IMR-90 (cell line): ENCODE data around the gene ALB. TPM values are rescaled to one million over a fixed set of nuclear protein-coding genes. Genes with fewer than 3 reads are reported as not detected.

Experiments used
- ATAC-seq: fragments of 200-7000 bp; cut with Tn5 transposase; 2 replicates; pipeline ENCODE4 v1.9.1; 2020; ENCODE audit warnings: low read depth, mild to moderate bottlenecking, moderate library complexity
- BruUV-seq: library from RNA; stranded (reverse); fragments of 400-500 nt; replicated peaks from 2 replicates; lab custom pipeline; 2021; lab: Mats Ljungman, UMichigan
- CTCF ChIA-PET: fragments of 300-600 bp; formaldehyde crosslinking; extraction: SDS; loops from one replicate; lab custom pipeline; 2021; ENCODE audit warnings: antibody characterized with exemption; lab: Yijun Ruan, JAX
- POLR2A ChIA-PET: fragments of 300-600 bp; sonication (Branson Sonifier 250); formaldehyde crosslinking; loops from one replicate; lab custom pipeline; 2022; ENCODE audit warnings: antibody characterized with exemption; ENCODE audit not compliant: unreplicated experiment; lab: Charles Lee
- DNase-seq: peaks from one replicate; pipeline ENCODE4 v3.0.0; 2013
- H2AFZ ChIP-seq: replicated peaks from 2 replicates; pipeline ENCODE3; 2013; ENCODE audit warnings: low read length, mild to moderate bottlenecking; ENCODE audit not compliant: poor library complexity
- H2AK5ac ChIP-seq: 2 replicates; pipeline ENCODE4 v1.6.1; 2013; ENCODE audit warnings: low read depth, low read length, inconsistent platforms
- H2AK9ac ChIP-seq: replicated peaks from 2 replicates; pipeline ENCODE3; 2013; ENCODE audit warnings: mild to moderate bottlenecking, low read depth, low read length, moderate library complexity; ENCODE audit not compliant: poor library complexity
- H2BK120ac ChIP-seq: 2 replicates; pipeline ENCODE4 v1.6.1; 2013; ENCODE audit warnings: low read depth, low read length, inconsistent platforms
- H2BK15ac ChIP-seq: 3 replicates; pipeline ENCODE4 v1.6.1; 2013; ENCODE audit warnings: low read depth, low read length, inconsistent platforms
- H2BK20ac ChIP-seq: 2 replicates; pipeline ENCODE4 v1.6.1; 2013; ENCODE audit warnings: low read depth, mild to moderate bottlenecking, inconsistent platforms, low read length, moderate library complexity
- H2BK5ac ChIP-seq: 2 replicates; pipeline ENCODE4 v1.6.1; 2013; ENCODE audit warnings: mild to moderate bottlenecking, low read depth, low read length, inconsistent platforms; ENCODE audit not compliant: poor library complexity, severe bottlenecking
- H3K14ac ChIP-seq: replicated peaks from 2 replicates; pipeline ENCODE4 v1.6.1; 2013; ENCODE audit warnings: low read depth, low read length, inconsistent platforms
- H3K18ac ChIP-seq: 2 replicates; pipeline ENCODE4 v1.6.1; 2013; ENCODE audit warnings: low read depth, low read length, control low read depth
- H3K23ac ChIP-seq: 2 replicates; pipeline ENCODE4 v1.6.1; 2013; ENCODE audit warnings: low read depth, low read length, inconsistent platforms
- H3K27ac ChIP-seq: 2 replicates; pipeline ENCODE4 v1.5.1; 2013; ENCODE audit warnings: mild to moderate bottlenecking, control low read depth, low read length; ENCODE audit not compliant: insufficient read depth
- H3K27me3 ChIP-seq: 2 replicates; pipeline ENCODE4 v1.6.1; 2013; ENCODE audit warnings: low read length; ENCODE audit not compliant: control insufficient read depth, insufficient read depth
- H3K36me3 ChIP-seq: 2 replicates; pipeline ENCODE4 v1.6.1; 2013; ENCODE audit warnings: low read length, mixed read lengths; ENCODE audit not compliant: control insufficient read depth, insufficient read depth
- H3K4ac ChIP-seq: 2 replicates; pipeline ENCODE4 v1.6.1; 2013; ENCODE audit warnings: low read depth, low read length, inconsistent platforms
- H3K4me1 ChIP-seq: 2 replicates; pipeline ENCODE4 v1.6.1; 2013; ENCODE audit warnings: low read length, mixed read lengths; ENCODE audit not compliant: control insufficient read depth, insufficient read depth
- H3K4me2 ChIP-seq: 2 replicates; pipeline ENCODE4 v1.6.1; 2013; ENCODE audit warnings: low read depth, mild to moderate bottlenecking, control low read depth, low read length, moderate library complexity
- H3K4me3 ChIP-seq: 2 replicates; pipeline ENCODE4 v1.5.1; 2013; ENCODE audit warnings: low read depth, mild to moderate bottlenecking, control low read depth, low read length, moderate library complexity; ENCODE audit not compliant: insufficient read depth
- H3K56ac ChIP-seq: 2 replicates; pipeline ENCODE4 v1.6.1; 2013; ENCODE audit warnings: low read length, inconsistent platforms; ENCODE audit not compliant: insufficient read depth; ENCODE audit errors: extremely low read depth
- H3K79me1 ChIP-seq, 2 experiments: 2 replicates each; pipeline ENCODE4 v1.6.1; 2013; ENCODE audit warnings: low read length in 2 of 2, inconsistent platforms in 1 of 2, low read depth in 1 of 2
- H3K9ac ChIP-seq: 2 replicates; pipeline ENCODE4 v1.6.1; 2013; ENCODE audit warnings: low read depth, low read length, control low read depth
- H3K9me1 ChIP-seq: 2 replicates; pipeline ENCODE4 v1.6.1; 2013; ENCODE audit warnings: low read length, inconsistent platforms; ENCODE audit not compliant: insufficient read depth
- H3K9me3 ChIP-seq: 2 replicates; pipeline ENCODE4 v1.6.1; 2013; ENCODE audit warnings: low read length; ENCODE audit not compliant: control insufficient read depth, insufficient read depth
- H4K20me1 ChIP-seq: 2 replicates; pipeline ENCODE4 v1.6.1; 2013; ENCODE audit warnings: low read length, inconsistent platforms; ENCODE audit not compliant: insufficient read depth
- H4K5ac ChIP-seq: 2 replicates; pipeline ENCODE4 v1.6.1; 2013; ENCODE audit warnings: mild to moderate bottlenecking, low read depth, low read length, control low read depth
- H4K8ac ChIP-seq, 2 experiments: 2 replicates each; pipeline ENCODE4 v1.6.1; 2013; ENCODE audit warnings: low read depth in 2 of 2, low read length in 2 of 2, control low read depth in 1 of 2, inconsistent platforms in 1 of 2
- H4K91ac ChIP-seq: 2 replicates; pipeline ENCODE4 v1.6.1; 2013; ENCODE audit warnings: low read depth, low read length, inconsistent platforms; ENCODE audit not compliant: insufficient read depth
- BHLHE40 ChIP-seq: fragments of 150-350 bp; IDR thresholded peaks from 2 replicates; pipeline ENCODE4 v1.6.1; 2016; ENCODE audit warnings: mild to moderate bottlenecking, low read depth, low read length
- CEBPB ChIP-seq: IDR thresholded peaks from 2 replicates; pipeline ENCODE4 v1.6.1; 2012; ENCODE audit warnings: low read depth, low read length, improper control_type of control experiment
- CHD1 ChIP-seq: IDR thresholded peaks from 2 replicates; pipeline ENCODE4 v1.6.1; 2012; ENCODE audit warnings: low read depth, low read length, improper control_type of control experiment
- FOS ChIP-seq: fragments of 150-350 bp; IDR thresholded peaks from 2 replicates; pipeline ENCODE4 v1.6.1; 2016; ENCODE audit warnings: low read depth, low read length
- MAFK ChIP-seq: IDR thresholded peaks from 2 replicates; pipeline ENCODE4 v1.6.1; 2012; ENCODE audit warnings: low read depth, low read length, improper control_type of control experiment
- MAZ ChIP-seq: IDR thresholded peaks from 2 replicates; pipeline ENCODE4 v1.6.1; 2012; ENCODE audit warnings: low read depth, mild to moderate bottlenecking, low read length, improper control_type of control experiment, moderate library complexity, borderline replicate concordance
- MXI1 ChIP-seq: IDR thresholded peaks from 2 replicates; pipeline ENCODE4 v1.6.1; 2012; ENCODE audit warnings: low read depth, mild to moderate bottlenecking, low read length, moderate library complexity, borderline replicate concordance
- NFE2L2 ChIP-seq: fragments of 150-350 bp; IDR thresholded peaks from 2 replicates; pipeline ENCODE4 v1.6.1; 2016; ENCODE audit warnings: low read depth, mild to moderate bottlenecking, low read length
- POLR2A ChIP-seq: IDR thresholded peaks from 2 replicates; pipeline ENCODE4 v1.6.1; 2012; ENCODE audit warnings: mild to moderate bottlenecking, low read depth, low read length
- RAD21 ChIP-seq: IDR thresholded peaks from 2 replicates; pipeline ENCODE4 v1.6.1; 2012; ENCODE audit warnings: low read length, improper control_type of control experiment
- RCOR1 ChIP-seq: IDR thresholded peaks from 2 replicates; pipeline ENCODE4 v1.6.1; 2012; ENCODE audit warnings: mild to moderate bottlenecking, low read length, improper control_type of control experiment; ENCODE audit not compliant: insufficient replicate concordance
- RFX5 ChIP-seq: IDR thresholded peaks from 2 replicates; pipeline ENCODE4 v1.8.0; 2012; ENCODE audit warnings: low read depth, mild to moderate bottlenecking, low read length, moderate library complexity
- SMC3 ChIP-seq: fragments of 150-350 bp; IDR thresholded peaks from 2 replicates; pipeline ENCODE4 v1.6.1; 2016; ENCODE audit warnings: low read depth, mild to moderate bottlenecking, antibody characterized with exemption, low read length, moderate library complexity
- USF2 ChIP-seq: fragments of 150-350 bp; IDR thresholded peaks from 2 replicates; pipeline ENCODE4 v1.6.1; 2017; ENCODE audit warnings: mild to moderate bottlenecking, antibody characterized with exemption, low read length, low read depth
- WGBS, 2 experiments: methylation state at CpG; one replicate each; pipeline versions ENCODE4 v1.1.5 to v1.1.7; 2013; ENCODE audit warnings: missing lambda C conversion rate in 2 of 2; ENCODE audit not compliant: insufficient read length in 1 of 2; ENCODE audit errors: extremely low coverage in 2 of 2; 5-methylcytosine and 5-hydroxymethylcytosine counted together
- dilution Hi-C: fragments of 300-500 bp; cut with HindIII; formaldehyde crosslinking; loops from one replicate; pipeline ENCODE4 v1.14.3; 2018; ENCODE audit warnings: low sequenced_read_pairs; ENCODE audit not compliant: unreplicated experiment
- in situ Hi-C: fragments of 300-500 bp; cut with MboI; formaldehyde crosslinking; loops from 3 replicates; pipeline ENCODE4 v1.14.3; 2019; ENCODE audit warnings: low sequenced_read_pairs, inconsistent platforms, mixed read lengths
- intact Hi-C: fragments of 100-400 bp; cut with micrococcal nuclease; formaldehyde crosslinking; loops from 2 replicates; pipeline ENCODE4 v1.10.0; 2022
- polyA plus RNA-seq, 3 experiments: library from polyadenylated mRNA; depleted of rRNA; stranded (reverse); fragments of >200 nt; gene quantifications; 2 replicates each; pipeline ENCODE4 v1.2.3, GENCODE V29; 2012; ENCODE audit warnings: low replicate concordance in 1 of 3
- total RNA-seq: library from RNA; depleted of rRNA; stranded (reverse); fragments of >200 nt; gene quantifications from 2 replicates; pipeline ENCODE4 v1.2.3, GENCODE V29; 2012
- TF ChIP-seq, protein P1 (sequence below): fragments of 150-350 bp; IDR thresholded peaks from 2 replicates; pipeline ENCODE4 v1.6.1; 2016; ENCODE audit warnings: low read depth, mild to moderate bottlenecking, low read length, moderate library complexity, borderline replicate concordance
- TF ChIP-seq, protein P2 (sequence below): conservative IDR thresholded peaks from 2 replicates; pipeline ENCODE4 v1.5.1; 2012; ENCODE audit warnings: mild to moderate bottlenecking, low read depth, low read length, improper control_type of control experiment

ALB gene
- total and polyA plus RNA-seq, 2 of the 4 experiments (the other 2 are of a cell fraction): not detected

- Histone ChIP-seq H3K27me3 (no peaks in the 10 kb centered on the region), H3K27ac (no peak overlapping the region), H3K9me3 (no peaks in the 10 kb centered on the region), H2AFZ (no peak overlapping the region), H3K4me2 (no peak overlapping the region), H2AK5ac (no peak overlapping the region), H2BK15ac (no peak overlapping the region), H2AK9ac (no peak overlapping the region), H3K18ac (no peak overlapping the region), H2BK5ac (no peak overlapping the region), H3K56ac (no peak overlapping the region), H3K4me3 (no peak overlapping the region), H3K9ac (no peak overlapping the region), H3K9me1 (no peaks in the 10 kb centered on the region), H3K36me3 (no peaks in the 10 kb centered on the region), H2BK120ac (no peak overlapping the region), H3K4ac (no peak overlapping the region), H3K79me1 (no peaks in the 10 kb centered on the region), H4K8ac (no peak overlapping the region), H3K14ac (no peak overlapping the region), H4K20me1 (no peaks in the 10 kb centered on the region), H4K91ac (no peak overlapping the region), H3K4me1 (no peaks in the 10 kb centered on the region), H2BK20ac (no peak overlapping the region), H4K5ac (no peak overlapping the region), H3K23ac (no peak overlapping the region)
- in situ Hi-C loops (no loop called here), dilution Hi-C loops (no loop called here), intact Hi-C loops (no loop called here)
- BruUV-seq: no TSS peak
- POLR2A ChIA-PET: no interaction called here
- WGBS, 2 experiments: 50% methylated on average over 1 of the region's 3 CpGs; no CpG with 5 or more reads in 1 of the 2 experiments
- ATAC-seq (no peak), DNase-seq (no peak)
- CTCF ChIA-PET: no interaction called here
- TF ChIP-seq POLR2A (no peak), RCOR1 (no peak), USF2 (no peak), BHLHE40 (no peak), MAZ (no peak), MAFK (no peak), FOS (no peak), SMC3 (no peak), RFX5 (no peak), NFE2L2 (no peak), CEBPB (no peak), RAD21 (no peak), CHD1 (no peak), MXI1 (no peak)
- TF ChIP-seq, protein P1, sequence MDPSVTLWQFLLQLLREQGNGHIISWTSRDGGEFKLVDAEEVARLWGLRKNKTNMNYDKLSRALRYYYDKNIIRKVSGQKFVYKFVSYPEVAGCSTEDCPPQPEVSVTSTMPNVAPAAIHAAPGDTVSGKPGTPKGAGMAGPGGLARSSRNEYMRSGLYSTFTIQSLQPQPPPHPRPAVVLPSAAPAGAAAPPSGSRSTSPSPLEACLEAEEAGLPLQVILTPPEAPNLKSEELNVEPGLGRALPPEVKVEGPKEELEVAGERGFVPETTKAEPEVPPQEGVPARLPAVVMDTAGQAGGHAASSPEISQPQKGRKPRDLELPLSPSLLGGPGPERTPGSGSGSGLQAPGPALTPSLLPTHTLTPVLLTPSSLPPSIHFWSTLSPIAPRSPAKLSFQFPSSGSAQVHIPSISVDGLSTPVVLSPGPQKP: no peak
- TF ChIP-seq, protein P2, sequence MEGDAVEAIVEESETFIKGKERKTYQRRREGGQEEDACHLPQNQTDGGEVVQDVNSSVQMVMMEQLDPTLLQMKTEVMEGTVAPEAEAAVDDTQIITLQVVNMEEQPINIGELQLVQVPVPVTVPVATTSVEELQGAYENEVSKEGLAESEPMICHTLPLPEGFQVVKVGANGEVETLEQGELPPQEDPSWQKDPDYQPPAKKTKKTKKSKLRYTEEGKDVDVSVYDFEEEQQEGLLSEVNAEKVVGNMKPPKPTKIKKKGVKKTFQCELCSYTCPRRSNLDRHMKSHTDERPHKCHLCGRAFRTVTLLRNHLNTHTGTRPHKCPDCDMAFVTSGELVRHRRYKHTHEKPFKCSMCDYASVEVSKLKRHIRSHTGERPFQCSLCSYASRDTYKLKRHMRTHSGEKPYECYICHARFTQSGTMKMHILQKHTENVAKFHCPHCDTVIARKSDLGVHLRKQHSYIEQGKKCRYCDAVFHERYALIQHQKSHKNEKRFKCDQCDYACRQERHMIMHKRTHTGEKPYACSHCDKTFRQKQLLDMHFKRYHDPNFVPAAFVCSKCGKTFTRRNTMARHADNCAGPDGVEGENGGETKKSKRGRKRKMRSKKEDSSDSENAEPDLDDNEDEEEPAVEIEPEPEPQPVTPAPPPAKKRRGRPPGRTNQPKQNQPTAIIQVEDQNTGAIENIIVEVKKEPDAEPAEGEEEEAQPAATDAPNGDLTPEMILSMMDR: no peak
Measured at GRCh38 chr4:73383452-73383851, 20.6 kb upstream of the ALB start.
